Fibroblast of the aortic adventitia (primary cell): ENCODE data around the gene C19orf38. TPM values are rescaled to one million over a fixed set of nuclear protein-coding genes. Genes with fewer than 3 reads are reported as not detected.

Experiments
- DNase-seq: peaks from one replicate; pipeline ENCODE4 v3.0.0-alpha.2; 2010; ENCODE audit warnings: low read depth
- H3K4me3 ChIP-seq: 2 replicates; pipeline ENCODE4 v1.5.1; 2011; ENCODE audit warnings: low read depth, mild to moderate bottlenecking, control low read depth, low read length, moderate library complexity
- CTCF ChIP-seq: IDR thresholded peaks from 2 replicates; pipeline ENCODE4 v1.5.1; 2011; ENCODE audit warnings: mild to moderate bottlenecking, low read length, control low read depth, inconsistent platforms; ENCODE audit not compliant: insufficient read depth
- total RNA-seq: library from RNA; depleted of rRNA; stranded (reverse); fragments of >200 nt; gene quantifications from 2 replicates; pipeline ENCODE4 v1.2.3, GENCODE V29; 2012; ENCODE audit warnings: low replicate concordance

C19orf38 gene
- total RNA-seq, 1 donor = 0.81 TPM

- TF ChIP-seq CTCF = no peak
- H3K4me3 ChIP-seq = no peak overlapping the region
- DNase-seq = no peak
Observed at GRCh38 chr19:10823690-10824089, 24.5 kb upstream of the C19orf38 start.

- DNase-seq = no peak
- TF ChIP-seq CTCF = no peak
- no peak overlapping the region for H3K4me3 ChIP-seq
Observed at GRCh38 chr19:10826231-10826630, 22.0 kb upstream of the C19orf38 start.

GRCh38 chr19:10826846-10827245 is 21.4 kb upstream of the C19orf38 start:
- no peak for TF ChIP-seq CTCF
- no peak for DNase-seq
- no peak overlapping the region for H3K4me3 ChIP-seq

DNA sequence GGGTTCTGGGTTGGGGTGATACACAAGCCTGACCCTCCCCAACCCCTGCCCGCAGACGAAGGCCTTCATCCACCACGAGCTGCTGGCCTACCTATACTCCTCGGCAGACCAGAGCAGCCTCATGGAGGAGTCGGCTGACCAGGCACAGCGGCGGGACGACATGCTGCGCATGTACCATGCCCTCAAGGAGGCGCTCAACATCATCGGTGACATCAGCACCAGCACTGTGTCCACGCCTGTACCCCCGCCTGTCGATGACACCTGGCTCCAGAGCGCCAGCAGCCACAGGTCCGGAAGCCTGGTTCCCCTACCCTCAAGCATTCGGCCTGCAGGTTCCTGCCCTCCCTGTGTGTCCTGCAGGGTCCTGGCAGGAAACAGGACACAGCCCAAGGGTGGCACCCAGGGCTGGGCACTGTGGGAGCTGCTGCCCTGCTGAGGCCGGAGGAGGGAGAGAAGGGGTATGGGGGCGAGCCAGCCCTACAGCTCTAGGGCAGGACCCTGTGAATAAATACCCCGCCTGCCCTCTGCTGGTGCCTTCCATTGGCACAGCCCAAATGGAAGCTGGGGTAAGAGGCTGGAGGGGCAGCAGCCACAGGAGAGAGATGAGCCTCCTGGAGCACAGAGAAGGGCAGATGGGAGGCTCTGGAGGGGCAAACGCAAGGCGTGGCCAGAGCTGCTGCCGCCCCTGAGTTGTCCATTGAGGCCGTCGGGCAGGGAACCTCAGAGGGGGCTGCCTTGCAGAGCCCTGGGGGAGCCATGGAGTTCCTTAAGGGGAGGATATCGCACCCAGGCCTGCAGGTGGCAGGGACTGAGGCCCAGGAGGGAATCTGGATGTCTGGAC is 19.0 kb upstream of the C19orf38 start:
- no peak for DNase-seq
- peak; percentile 11 for TF ChIP-seq CTCF
- H3K4me3 ChIP-seq = no peak overlapping the region

GRCh38 chr19:10829967-10830366 is 18.2 kb upstream of the C19orf38 start:
- no peak for DNase-seq
- H3K4me3 ChIP-seq = no peak overlapping the region
- no peak for TF ChIP-seq CTCF

DNA sequence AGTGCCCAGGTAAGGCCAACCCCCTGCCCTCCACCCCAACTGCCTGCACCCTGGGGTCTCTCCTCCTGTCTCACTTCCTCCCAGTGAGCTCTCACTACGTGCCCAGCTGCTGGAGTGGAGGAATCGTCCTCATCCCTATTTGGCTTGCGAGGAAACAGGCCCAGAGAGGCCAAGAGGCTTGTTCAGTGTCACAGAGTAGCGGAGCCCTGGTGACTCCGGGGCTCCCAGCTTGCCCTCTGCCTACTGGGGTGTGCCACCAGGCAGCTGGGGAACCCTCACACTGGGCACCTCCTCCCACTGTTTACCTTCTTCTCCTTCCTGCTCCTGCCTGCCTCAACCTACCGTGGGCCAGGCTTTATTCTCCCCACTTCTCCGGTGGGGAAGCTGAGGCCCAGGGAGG is 17.8 kb upstream of the C19orf38 start:
- TF ChIP-seq CTCF = no peak
- H3K4me3 ChIP-seq = no peak overlapping the region

More for the DNA sequence above, 17.8 kb upstream of the C19orf38 start:
- DNase-seq = no peak
